ENCODE data around the gene LHX3.

Gene LHX3

GRCh38 chr9:136225748-136226679 lies 21.1 kb upstream of the LHX3 start:
- DNase-seq = peak; percentile 72

- no peak for DNase-seq
These were observed 20.4 kb upstream of the LHX3 start for GRCh38 chr9:136225366-136225747.

GRCh38 chr9:136223871-136224640 lies 19.1 kb upstream of the LHX3 start:
- DNase-seq = no peak

- DNase-seq = no peak
These were observed 18.0 kb upstream of the LHX3 start for GRCh38 chr9:136222906-136223285.

GRCh38 chr9:136222166-136222905 lies 17.4 kb upstream of the LHX3 start:
- DNase-seq = no peak

GRCh38 chr9:136220017-136220729 lies 15.2 kb upstream of the LHX3 start:
- DNase-seq = no peak

- no peak for DNase-seq
These were observed 14.3 kb upstream of the LHX3 start for GRCh38 chr9:136219276-136219675.

- no peak for DNase-seq
These were observed 13.7 kb upstream of the LHX3 start for GRCh38 chr9:136218673-136219072.

GRCh38 chr9:136218271-136218670 lies 13.3 kb upstream of the LHX3 start:
- no peak for DNase-seq

- DNase-seq = no peak
These were observed 11.8 kb upstream of the LHX3 start for GRCh38 chr9:136216541-136217244.

- DNase-seq = no peak
These were observed 8.8 kb upstream of the LHX3 start for GRCh38 chr9:136213733-136214132.

- DNase-seq = no peak
These were observed 7.5 kb upstream of the LHX3 start for GRCh38 chr9:136212345-136212950.

- no peak for DNase-seq
These were observed 6.8 kb upstream of the LHX3 start for GRCh38 chr9:136211441-136212344.

- no peak for DNase-seq
These were observed 6.1 kb upstream of the LHX3 start for GRCh38 chr9:136211006-136211405.

- no peak for DNase-seq
These were observed 5.3 kb upstream of the LHX3 start for GRCh38 chr9:136210276-136210675.

GRCh38 chr9:136209786-136210185 lies 4.9 kb upstream of the LHX3 start:
- no peak for DNase-seq

- DNase-seq = no peak
These were observed 4.3 kb upstream of the LHX3 start for GRCh38 chr9:136209232-136209631.

- DNase-seq = no peak
These were observed 3.7 kb upstream of the LHX3 start for GRCh38 chr9:136208675-136209074.

GRCh38 chr9:136207616-136208015 lies 2.7 kb upstream of the LHX3 start:
- DNase-seq = no peak

GRCh38 chr9:136206602-136207275 lies 1.8 kb upstream of the LHX3 start:
- DNase-seq = no peak

All from NCI-H69 (cell line).